ENCODE measurements around the gene KIAA1217. TPM values are rescaled to one million over a fixed set of nuclear protein-coding genes. Genes with fewer than 3 reads are reported as not detected.

KIAA1217 gene
- polyA plus RNA-seq, 3 donors, result not detected

- no peak for DNase-seq
- 48% methylated on average over 10 of the region's 13 CpGs for WGBS (ENCODE audit: insufficient coverage)
- H3K9ac ChIP-seq (ENCODE audit: insufficient read depth, low read length, poor library complexity, severe bottlenecking), result no peak overlapping the region
- peaks cover 5 to 15% (median 6%) of the 10 kb centered on the region in 3 donors for H3K27me3 Mint-ChIP-seq (ENCODE audit: low read depth in 3 of 3)
- intact Hi-C loops (cut with micrococcal nuclease), result no loop called here
- H3K27ac ChIP-seq (ENCODE audit: low read depth in 1 of 2, low read length in 2 of 2), result no peak overlapping the region
- no peaks in the 10 kb centered on the region for H3K27me3 ChIP-seq (ENCODE audit: control insufficient read depth in 2 of 2, insufficient read depth in 2 of 2, low read length in 2 of 2)
- no peaks in the 10 kb centered on the region for H3K9me3 ChIP-seq (replicated peaks in 1 of 2; ENCODE audit: control insufficient read depth in 1 of 2, insufficient read depth in 1 of 2, low read length in 2 of 2)
- no peaks in the 10 kb centered on the region for H3K4me1 ChIP-seq (ENCODE audit: control insufficient read depth in 1 of 2, insufficient read depth in 2 of 2, low read length in 2 of 2)
- no peaks in the 10 kb centered on the region for H3K36me3 ChIP-seq (replicated peaks in 1 of 2; ENCODE audit: control insufficient read depth in 1 of 2, insufficient read depth in 2 of 2, low read length in 2 of 2)
- no peaks in the 10 kb centered on the region for H4K20me1 ChIP-seq (ENCODE audit: insufficient read depth, low read length)
- no peak overlapping the region for H3K27ac Mint-ChIP-seq
- H3K4me3 Mint-ChIP-seq, result peak overlapping the region in 1 of 2 donors; percentile 0
- H3K36me3 Mint-ChIP-seq, result no peaks in the 10 kb centered on the region
- no peak overlapping the region for H3K4me2 ChIP-seq (replicated peaks; ENCODE audit: extremely low read depth, low read length, poor library complexity, severe bottlenecking)
- H3K79me2 ChIP-seq (ENCODE audit: insufficient read depth, low read length), result no peaks in the 10 kb centered on the region
- no peak overlapping the region for H2AFZ ChIP-seq (ENCODE audit: insufficient read depth, low read depth, low read length, poor library complexity, severe bottlenecking)
- H3K4me3 ChIP-seq (replicated peaks in 1 of 3; ENCODE audit: low read depth in 2 of 3, low read length in 3 of 3), result no peak overlapping the region
- TF ChIP-seq CTCF (IDR thresholded peaks at IDR 0.05), result no peak
- no peaks in the 10 kb centered on the region for H3K4me1 Mint-ChIP-seq
- H3K9me3 Mint-ChIP-seq, result peaks cover 0 to 2% (median 0%) of the 10 kb centered on the region in 7 donors
Observed at GRCh38 chr10:24238519-24239247, 29.7 kb downstream of the KIAA1217 start.

- no peaks in the 10 kb centered on the region for H3K4me1 ChIP-seq (ENCODE audit: control insufficient read depth in 1 of 2, insufficient read depth in 2 of 2, low read length in 2 of 2)
- H3K4me3 Mint-ChIP-seq, result no peak overlapping the region
- no peaks in the 10 kb centered on the region for H3K27me3 ChIP-seq (ENCODE audit: control insufficient read depth in 2 of 2, insufficient read depth in 2 of 2, low read length in 2 of 2)
- no peaks in the 10 kb centered on the region for H3K9me3 ChIP-seq (replicated peaks in 1 of 2; ENCODE audit: control insufficient read depth in 1 of 2, insufficient read depth in 1 of 2, low read length in 2 of 2)
- no peak overlapping the region for H3K9ac ChIP-seq (ENCODE audit: insufficient read depth, low read length, poor library complexity, severe bottlenecking)
- H3K9me3 Mint-ChIP-seq, result peaks cover 0 to 2% (median 0%) of the 10 kb centered on the region in 7 donors
- no peaks in the 10 kb centered on the region for H3K79me2 ChIP-seq (ENCODE audit: insufficient read depth, low read length)
- no peak for DNase-seq
- H3K36me3 Mint-ChIP-seq, result no peaks in the 10 kb centered on the region
- no peaks in the 10 kb centered on the region for H3K36me3 ChIP-seq (replicated peaks in 1 of 2; ENCODE audit: control insufficient read depth in 1 of 2, insufficient read depth in 2 of 2, low read length in 2 of 2)
- no peak overlapping the region for H3K27ac Mint-ChIP-seq
- no peaks in the 10 kb centered on the region for H4K20me1 ChIP-seq (ENCODE audit: insufficient read depth, low read length)
- no peak overlapping the region for H3K4me3 ChIP-seq (replicated peaks in 1 of 3; ENCODE audit: low read depth in 2 of 3, low read length in 3 of 3)
- H2AFZ ChIP-seq (ENCODE audit: insufficient read depth, low read depth, low read length, poor library complexity, severe bottlenecking), result no peak overlapping the region
- TF ChIP-seq CTCF (IDR thresholded peaks at IDR 0.05), result no peak
- H3K4me2 ChIP-seq (replicated peaks; ENCODE audit: extremely low read depth, low read length, poor library complexity, severe bottlenecking), result no peak overlapping the region
- no peak overlapping the region for H3K27ac ChIP-seq (ENCODE audit: low read depth in 1 of 2, low read length in 2 of 2)
- no peaks in the 10 kb centered on the region for H3K4me1 Mint-ChIP-seq
- 43% methylated on average over 2 of the region's 10 CpGs for WGBS (ENCODE audit: insufficient coverage)
- intact Hi-C loops (cut with micrococcal nuclease), result no loop called here
- H3K27me3 Mint-ChIP-seq (ENCODE audit: low read depth in 3 of 3), result peaks cover 5 to 15% (median 6%) of the 10 kb centered on the region in 3 donors
Observed at GRCh38 chr10:24239289-24240040, 30.5 kb downstream of the KIAA1217 start.
